Measurements from ENCODE around the gene KRTAP4-11.

GRCh38 chr17:41147531-41148204 is 29.5 kb upstream of the KRTAP4-11 start:
- TF ChIP-seq CTCF (IDR thresholded peaks at IDR 0.05) (no peak), POLR2AphosphoS5 (IDR thresholded peaks at IDR 0.05) (no peak)

Data from transverse colon (tissue), 4 donors.